Measurements from ENCODE around the gene GNPDA1.

DNA sequence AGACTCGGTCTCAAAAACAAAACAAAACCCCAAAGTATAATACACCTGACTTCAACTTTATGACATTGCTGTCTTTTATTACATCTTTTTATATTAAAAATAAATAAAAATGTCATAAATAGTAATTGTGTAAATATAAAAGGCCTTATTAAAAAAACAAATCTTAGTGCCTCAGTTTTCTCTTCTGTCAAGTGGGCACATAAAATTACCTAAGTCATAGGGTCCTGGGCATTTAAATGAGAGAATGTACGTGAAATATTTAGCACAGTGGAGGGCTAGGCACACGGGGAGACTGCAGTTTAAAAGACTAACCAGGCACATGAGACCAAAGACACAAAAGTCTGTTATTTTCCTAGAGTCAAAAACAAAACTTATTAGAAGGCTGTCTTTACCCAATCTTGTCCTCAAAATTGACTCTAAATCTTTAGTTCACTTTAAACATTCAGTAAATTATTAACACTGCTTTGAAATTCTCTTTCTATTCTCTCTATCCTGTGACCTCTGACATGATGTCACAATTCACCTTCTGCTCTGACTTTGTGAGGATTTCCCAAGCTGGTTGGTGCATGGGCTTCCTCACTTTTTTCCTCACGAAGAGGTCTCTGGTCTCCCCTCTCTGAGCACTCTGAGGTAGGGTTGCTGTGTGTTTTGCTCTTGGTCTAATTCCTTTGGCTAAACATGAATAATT lies 46.4 kb downstream of the GNPDA1 start:
- TF ChIP-seq POLR2AphosphoS5 (IDR thresholded peaks at IDR 0.05): no peak
- TF ChIP-seq, protein P1, sequence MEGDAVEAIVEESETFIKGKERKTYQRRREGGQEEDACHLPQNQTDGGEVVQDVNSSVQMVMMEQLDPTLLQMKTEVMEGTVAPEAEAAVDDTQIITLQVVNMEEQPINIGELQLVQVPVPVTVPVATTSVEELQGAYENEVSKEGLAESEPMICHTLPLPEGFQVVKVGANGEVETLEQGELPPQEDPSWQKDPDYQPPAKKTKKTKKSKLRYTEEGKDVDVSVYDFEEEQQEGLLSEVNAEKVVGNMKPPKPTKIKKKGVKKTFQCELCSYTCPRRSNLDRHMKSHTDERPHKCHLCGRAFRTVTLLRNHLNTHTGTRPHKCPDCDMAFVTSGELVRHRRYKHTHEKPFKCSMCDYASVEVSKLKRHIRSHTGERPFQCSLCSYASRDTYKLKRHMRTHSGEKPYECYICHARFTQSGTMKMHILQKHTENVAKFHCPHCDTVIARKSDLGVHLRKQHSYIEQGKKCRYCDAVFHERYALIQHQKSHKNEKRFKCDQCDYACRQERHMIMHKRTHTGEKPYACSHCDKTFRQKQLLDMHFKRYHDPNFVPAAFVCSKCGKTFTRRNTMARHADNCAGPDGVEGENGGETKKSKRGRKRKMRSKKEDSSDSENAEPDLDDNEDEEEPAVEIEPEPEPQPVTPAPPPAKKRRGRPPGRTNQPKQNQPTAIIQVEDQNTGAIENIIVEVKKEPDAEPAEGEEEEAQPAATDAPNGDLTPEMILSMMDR (IDR thresholded peaks at IDR 0.05): no peak
